ENCODE measurements around the gene PDE6B. TPM values are rescaled to one million over a fixed set of nuclear protein-coding genes. Genes with fewer than 3 reads are reported as not detected.
A peak's percentile ranks its signal among the peaks of the same experiment; 100 is the strongest.

The PDE6B gene
- total and polyA plus RNA-seq, 2 of the 13 experiments (the other 11 are each of a cell fraction or from before 2014, with no cell fraction given), result 0.38 to 0.40 TPM

- Histone ChIP-seq H3K79me2 (ENCODE audit: insufficient read depth, low read length) (peaks cover 76% of the 10 kb centered on the region), H3K9me3 (ENCODE audit: low read length) (no peaks in the 10 kb centered on the region), H3K27ac (ENCODE audit: extremely low read length, insufficient read depth, low read length) (peak overlapping the region; percentile 33), H3K9ac (ENCODE audit: insufficient read depth, low read depth, low read length) (no peak overlapping the region), H3K27me3 (ENCODE audit: control insufficient read depth in 1 of 2, insufficient read depth in 2 of 2, low read length in 2 of 2) (no peaks in the 10 kb centered on the region; a peak in 1 of 5 replicates), H3K36me3 (replicated peaks in 1 of 2; ENCODE audit: control insufficient read depth in 1 of 2, insufficient read depth in 2 of 2, low read length in 2 of 2) (peaks cover 2 to 9% of the 10 kb centered on the region in 2 experiments; a peak in 3 of 5 replicates), H4K20me1 (ENCODE audit: insufficient read depth, low read length) (peaks cover 42% of the 10 kb centered on the region), H3K4me2 (ENCODE audit: low read depth, low read length) (peak overlapping the region; percentile 6; the same call in 1 of the 2 replicates), H3K4me1 (ENCODE audit: insufficient read depth, low read length) (peaks cover 38% of the 10 kb centered on the region), H2AFZ (ENCODE audit: low read length) (no peak overlapping the region), H3K4me3 (replicated peaks in 1 of 3; ENCODE audit: insufficient read depth in 1 of 3, low read depth in 2 of 3, low read length in 3 of 3) (no peak overlapping the region)
- FAIRE-seq, result no peak
- in situ Hi-C loops (cut with HindIII; ENCODE audit: extremely low pct_ligation_motif_present, low pct_unique_long_range_greater_than_20kb) (no loop called here), intact Hi-C loops (cut with micrococcal nuclease; ENCODE audit: unreplicated experiment) (no loop called here)
- WGBS (ENCODE audit: low lambda C conversion rate), result 68% methylated on average over 10 of the region's 13 CpGs
- BruUV-seq (replicated peaks), result no TSS peak
- DNase-seq (ENCODE audit: low spot score), result no peak
- ChIA-PET CTCF (ENCODE audit: low intra/inter-chr PET ratio, low total read pairs) (no interaction called here), POLR2A (interaction anchor here (1.0 kb wide), 1 partner anchor 24 kb away, joined by 3 read pairs; no protein-coding TSS in a partner anchor)
- TF ChIP-seq HNF4A (CRISPR knock-in tag; IDR thresholded peaks at IDR 0.05) (peak; percentile 58), ZBTB38 (CRISPR knock-in tag; IDR thresholded peaks at IDR 0.05) (peak; percentile 64; the same call in 1 of the 2 replicates), GATAD2A (CRISPR knock-in tag; IDR thresholded peaks at IDR 0.05) (no peak), ZNF879 (CRISPR knock-in tag; IDR thresholded peaks at IDR 0.05) (no peak), ZNF720 (CRISPR knock-in tag; IDR thresholded peaks at IDR 0.05) (no peak), MAF1 (CRISPR knock-in tag; IDR thresholded peaks at IDR 0.05; ENCODE audit: borderline replicate concordance) (no peak), PRMT3 (CRISPR knock-in tag; IDR thresholded peaks at IDR 0.05; ENCODE audit: borderline replicate concordance, low read depth) (no peak), ZNF687 (CRISPR knock-in tag; IDR thresholded peaks at IDR 0.05) (peak; percentile 38), ZKSCAN1 (IDR thresholded peaks at IDR 0.05; ENCODE audit: low read length) (no peak), GABPA (IDR thresholded peaks at IDR 0.05; ENCODE audit: low read depth, low read length) (no peak), GABPA (CRISPR knock-in tag; IDR thresholded peaks at IDR 0.05; ENCODE audit: low read depth) (peak; percentile 63), ZEB1 (IDR thresholded peaks at IDR 0.05; ENCODE audit: insufficient replicate concordance, low read depth) (no peak), HOXA3 (CRISPR knock-in tag; IDR thresholded peaks at IDR 0.05) (0 out of 2 replicates have a peak, but pooled peaks have one; percentile 20), ATAD3A (CRISPR knock-in tag; IDR thresholded peaks at IDR 0.05) (no peak), FUBP1 (CRISPR knock-in tag; IDR thresholded peaks at IDR 0.05; ENCODE audit: borderline replicate concordance) (no peak)
- TF ChIP-seq, protein P1, sequence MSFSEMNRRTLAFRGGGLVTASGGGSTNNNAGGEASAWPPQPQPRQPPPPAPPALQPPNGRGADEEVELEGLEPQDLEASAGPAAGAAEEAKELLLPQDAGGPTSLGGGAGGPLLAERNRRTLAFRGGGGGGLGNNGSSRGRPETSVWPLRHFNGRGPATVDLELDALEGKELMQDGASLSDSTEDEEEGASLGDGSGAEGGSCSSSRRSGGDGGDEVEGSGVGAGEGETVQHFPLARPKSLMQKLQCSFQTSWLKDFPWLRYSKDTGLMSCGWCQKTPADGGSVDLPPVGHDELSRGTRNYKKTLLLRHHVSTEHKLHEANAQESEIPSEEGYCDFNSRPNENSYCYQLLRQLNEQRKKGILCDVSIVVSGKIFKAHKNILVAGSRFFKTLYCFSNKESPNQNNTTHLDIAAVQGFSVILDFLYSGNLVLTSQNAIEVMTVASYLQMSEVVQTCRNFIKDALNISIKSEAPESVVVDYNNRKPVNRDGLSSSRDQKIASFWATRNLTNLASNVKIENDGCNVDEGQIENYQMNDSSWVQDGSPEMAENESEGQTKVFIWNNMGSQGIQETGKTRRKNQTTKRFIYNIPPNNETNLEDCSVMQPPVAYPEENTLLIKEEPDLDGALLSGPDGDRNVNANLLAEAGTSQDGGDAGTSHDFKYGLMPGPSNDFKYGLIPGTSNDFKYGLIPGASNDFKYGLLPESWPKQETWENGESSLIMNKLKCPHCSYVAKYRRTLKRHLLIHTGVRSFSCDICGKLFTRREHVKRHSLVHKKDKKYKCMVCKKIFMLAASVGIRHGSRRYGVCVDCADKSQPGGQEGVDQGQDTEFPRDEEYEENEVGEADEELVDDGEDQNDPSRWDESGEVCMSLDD (CRISPR knock-in tag; IDR thresholded peaks at IDR 0.05; ENCODE audit: borderline replicate concordance), result no peak
- peak; percentile 64 for ATAC-seq
Measured at GRCh38 chr4:710916-711315, 85.5 kb downstream of the PDE6B start.
